Measurements from ENCODE around the gene NLGN4X. TPM values are rescaled to one million over a fixed set of nuclear protein-coding genes. Genes with fewer than 3 reads are reported as not detected.

NLGN4X gene
- polyA plus RNA-seq, 1 donor from 2014 or later, result 18.0 TPM

DNA sequence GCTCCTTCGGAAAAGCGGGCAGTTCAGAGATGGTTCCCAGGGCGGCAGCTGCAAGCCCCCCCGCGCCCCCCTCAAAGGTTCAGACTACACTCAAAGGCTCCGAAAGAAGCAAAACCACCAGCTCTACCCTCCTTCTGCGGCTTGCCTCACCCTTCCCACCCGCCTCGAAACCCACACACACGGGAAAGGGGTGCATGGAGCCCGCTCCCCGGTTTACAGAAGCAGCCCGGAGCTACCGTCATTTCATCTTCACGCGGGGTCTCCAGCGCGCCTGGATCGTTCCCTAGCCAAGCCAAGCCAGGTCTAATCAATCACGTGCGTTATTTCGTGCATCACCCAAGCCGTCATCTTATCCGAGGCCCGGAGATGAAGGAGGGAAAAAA is 1.2 kb downstream of the NLGN4X start:
- Histone ChIP-seq H2AFZ (ENCODE audit: low read depth, low read length) (no peak overlapping the region), H3K4me3 (ENCODE audit: low read length) (peak overlapping the region; percentile 83), H4K20me1 (ENCODE audit: insufficient read depth) (no peaks in the 10 kb centered on the region), H3F3A (ENCODE audit: insufficient read depth, low read length, poor library complexity, severe bottlenecking) (no peaks in the 10 kb centered on the region), H3K9me2 (ENCODE audit: insufficient read depth, low read length) (no peaks in the 10 kb centered on the region), H3K36me3 (ENCODE audit: insufficient read depth, low read length) (no peaks in the 10 kb centered on the region), H3K27ac (ENCODE audit: low read length) (peak overlapping the region; percentile 86), H3K79me2 (replicated peaks; ENCODE audit: insufficient read depth, low read length) (peaks cover 16% of the 10 kb centered on the region), H3K9ac (ENCODE audit: low read length) (peak overlapping the region; percentile 81), H3K27me3 (ENCODE audit: insufficient read depth, low read depth, low read length) (no peaks in the 10 kb centered on the region), H3K4me2 (ENCODE audit: low read length) (no peak overlapping the region), H3K9me3 (ENCODE audit: low read length) (no peaks in the 10 kb centered on the region)
- TF ChIP-seq, protein P1, sequence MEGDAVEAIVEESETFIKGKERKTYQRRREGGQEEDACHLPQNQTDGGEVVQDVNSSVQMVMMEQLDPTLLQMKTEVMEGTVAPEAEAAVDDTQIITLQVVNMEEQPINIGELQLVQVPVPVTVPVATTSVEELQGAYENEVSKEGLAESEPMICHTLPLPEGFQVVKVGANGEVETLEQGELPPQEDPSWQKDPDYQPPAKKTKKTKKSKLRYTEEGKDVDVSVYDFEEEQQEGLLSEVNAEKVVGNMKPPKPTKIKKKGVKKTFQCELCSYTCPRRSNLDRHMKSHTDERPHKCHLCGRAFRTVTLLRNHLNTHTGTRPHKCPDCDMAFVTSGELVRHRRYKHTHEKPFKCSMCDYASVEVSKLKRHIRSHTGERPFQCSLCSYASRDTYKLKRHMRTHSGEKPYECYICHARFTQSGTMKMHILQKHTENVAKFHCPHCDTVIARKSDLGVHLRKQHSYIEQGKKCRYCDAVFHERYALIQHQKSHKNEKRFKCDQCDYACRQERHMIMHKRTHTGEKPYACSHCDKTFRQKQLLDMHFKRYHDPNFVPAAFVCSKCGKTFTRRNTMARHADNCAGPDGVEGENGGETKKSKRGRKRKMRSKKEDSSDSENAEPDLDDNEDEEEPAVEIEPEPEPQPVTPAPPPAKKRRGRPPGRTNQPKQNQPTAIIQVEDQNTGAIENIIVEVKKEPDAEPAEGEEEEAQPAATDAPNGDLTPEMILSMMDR (IDR thresholded peaks at IDR 0.05; ENCODE audit: poor library complexity, severe bottlenecking), result no peak
- TF ChIP-seq, protein P2, sequence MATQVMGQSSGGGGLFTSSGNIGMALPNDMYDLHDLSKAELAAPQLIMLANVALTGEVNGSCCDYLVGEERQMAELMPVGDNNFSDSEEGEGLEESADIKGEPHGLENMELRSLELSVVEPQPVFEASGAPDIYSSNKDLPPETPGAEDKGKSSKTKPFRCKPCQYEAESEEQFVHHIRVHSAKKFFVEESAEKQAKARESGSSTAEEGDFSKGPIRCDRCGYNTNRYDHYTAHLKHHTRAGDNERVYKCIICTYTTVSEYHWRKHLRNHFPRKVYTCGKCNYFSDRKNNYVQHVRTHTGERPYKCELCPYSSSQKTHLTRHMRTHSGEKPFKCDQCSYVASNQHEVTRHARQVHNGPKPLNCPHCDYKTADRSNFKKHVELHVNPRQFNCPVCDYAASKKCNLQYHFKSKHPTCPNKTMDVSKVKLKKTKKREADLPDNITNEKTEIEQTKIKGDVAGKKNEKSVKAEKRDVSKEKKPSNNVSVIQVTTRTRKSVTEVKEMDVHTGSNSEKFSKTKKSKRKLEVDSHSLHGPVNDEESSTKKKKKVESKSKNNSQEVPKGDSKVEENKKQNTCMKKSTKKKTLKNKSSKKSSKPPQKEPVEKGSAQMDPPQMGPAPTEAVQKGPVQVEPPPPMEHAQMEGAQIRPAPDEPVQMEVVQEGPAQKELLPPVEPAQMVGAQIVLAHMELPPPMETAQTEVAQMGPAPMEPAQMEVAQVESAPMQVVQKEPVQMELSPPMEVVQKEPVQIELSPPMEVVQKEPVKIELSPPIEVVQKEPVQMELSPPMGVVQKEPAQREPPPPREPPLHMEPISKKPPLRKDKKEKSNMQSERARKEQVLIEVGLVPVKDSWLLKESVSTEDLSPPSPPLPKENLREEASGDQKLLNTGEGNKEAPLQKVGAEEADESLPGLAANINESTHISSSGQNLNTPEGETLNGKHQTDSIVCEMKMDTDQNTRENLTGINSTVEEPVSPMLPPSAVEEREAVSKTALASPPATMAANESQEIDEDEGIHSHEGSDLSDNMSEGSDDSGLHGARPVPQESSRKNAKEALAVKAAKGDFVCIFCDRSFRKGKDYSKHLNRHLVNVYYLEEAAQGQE (IDR thresholded peaks at IDR 0.05; ENCODE audit: borderline replicate concordance), result no peak
- no peak for TF ChIP-seq EZH2 (IDR thresholded peaks at IDR 0.05; ENCODE audit: borderline replicate concordance, insufficient read depth, low read length, poor library complexity, severe bottlenecking)
- TF ChIP-seq TAF1 (IDR thresholded peaks at IDR 0.05; ENCODE audit: low read depth), result no peak
- TF ChIP-seq POLR2AphosphoS5 (IDR thresholded peaks at IDR 0.05), result peak; percentile 35
- TF ChIP-seq EP300 (conservative IDR thresholded peaks at IDR 0.05; ENCODE audit: poor library complexity, severe bottlenecking), result no peak
- peak; percentile 29 for TF ChIP-seq RAD21 (conservative IDR thresholded peaks at IDR 0.05)
- TF ChIP-seq SMC3 (conservative IDR thresholded peaks at IDR 0.05; ENCODE audit: poor library complexity), result no peak
- TF ChIP-seq MXI1 (conservative IDR thresholded peaks at IDR 0.05; ENCODE audit: poor library complexity, severe bottlenecking), result no peak

DNA sequence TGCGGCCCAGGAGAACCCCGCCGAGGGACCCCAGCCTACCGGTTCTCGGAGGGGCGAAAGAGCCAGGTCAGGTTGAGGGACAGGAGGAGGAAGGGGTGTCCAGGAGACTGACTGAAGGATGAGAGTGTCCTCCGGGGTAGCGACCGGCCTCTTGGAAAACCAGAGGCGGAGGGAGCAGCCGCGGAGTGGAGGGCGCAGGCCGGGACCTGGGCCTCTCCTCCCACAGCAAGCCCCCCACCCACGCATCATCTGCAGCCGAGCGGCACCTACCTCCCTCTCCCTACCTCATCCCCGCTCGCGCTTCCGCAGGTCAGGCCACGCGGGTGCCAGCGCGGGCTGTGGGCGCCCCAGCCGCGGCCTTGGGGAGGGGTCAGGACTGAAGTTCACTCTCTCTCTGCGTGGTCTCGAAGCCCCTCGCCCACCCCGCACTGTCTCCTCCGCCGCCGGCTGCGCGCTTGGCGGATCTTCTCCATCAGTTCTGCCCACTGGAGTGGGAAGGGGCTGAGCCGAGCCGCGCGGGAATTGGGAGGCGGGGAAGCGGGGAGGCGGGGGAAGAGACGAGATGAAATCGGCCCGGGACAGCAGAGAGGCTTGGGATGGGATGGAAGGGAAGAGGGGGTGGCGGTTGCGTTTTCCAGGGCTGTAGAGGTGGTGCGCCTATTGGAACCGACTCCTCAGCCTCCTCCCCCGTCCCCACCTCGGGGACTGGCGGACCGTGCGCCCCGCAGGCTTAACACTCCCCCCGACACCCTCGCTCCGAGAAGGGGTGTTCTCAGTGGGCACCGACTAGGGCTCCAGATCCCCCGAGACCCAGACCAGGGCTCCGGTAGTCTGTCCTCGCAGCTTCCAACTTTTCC is 1.8 kb downstream of the NLGN4X start:
- peaks cover 16% of the 10 kb centered on the region for H3K79me2 ChIP-seq (replicated peaks; ENCODE audit: insufficient read depth, low read length)
- no peaks in the 10 kb centered on the region for H3K27me3 ChIP-seq (ENCODE audit: insufficient read depth, low read depth, low read length)
- no peaks in the 10 kb centered on the region for H3K9me2 ChIP-seq (ENCODE audit: insufficient read depth, low read length)
- H3K27ac ChIP-seq (ENCODE audit: low read length), result peak overlapping the region; percentile 86
- no peak for TF ChIP-seq SMC3 (conservative IDR thresholded peaks at IDR 0.05; ENCODE audit: poor library complexity)
- no peak for TF ChIP-seq EZH2 (IDR thresholded peaks at IDR 0.05; ENCODE audit: borderline replicate concordance, insufficient read depth, low read length, poor library complexity, severe bottlenecking)
- TF ChIP-seq, protein P2 (IDR thresholded peaks at IDR 0.05; ENCODE audit: borderline replicate concordance), result no peak
- TF ChIP-seq TAF1 (IDR thresholded peaks at IDR 0.05; ENCODE audit: low read depth), result no peak
- no peak for TF ChIP-seq RAD21 (conservative IDR thresholded peaks at IDR 0.05)
- TF ChIP-seq MXI1 (conservative IDR thresholded peaks at IDR 0.05; ENCODE audit: poor library complexity, severe bottlenecking), result no peak
- TF ChIP-seq EP300 (conservative IDR thresholded peaks at IDR 0.05; ENCODE audit: poor library complexity, severe bottlenecking), result no peak
- TF ChIP-seq, protein P1 (IDR thresholded peaks at IDR 0.05; ENCODE audit: poor library complexity, severe bottlenecking), result no peak
- TF ChIP-seq POLR2AphosphoS5 (IDR thresholded peaks at IDR 0.05), result no peak
- no peaks in the 10 kb centered on the region for H3K9me3 ChIP-seq (ENCODE audit: low read length)
- peak overlapping the region; percentile 81 for H3K9ac ChIP-seq (ENCODE audit: low read length)
- H3K4me3 ChIP-seq (ENCODE audit: low read length), result peak overlapping the region; percentile 83
- no peaks in the 10 kb centered on the region for H3F3A ChIP-seq (ENCODE audit: insufficient read depth, low read length, poor library complexity, severe bottlenecking)
- peak overlapping the region; percentile 40 for H2AFZ ChIP-seq (ENCODE audit: low read depth, low read length)
- H3K4me2 ChIP-seq (ENCODE audit: low read length), result no peak overlapping the region
- no peaks in the 10 kb centered on the region for H3K36me3 ChIP-seq (ENCODE audit: insufficient read depth, low read length)
- no peaks in the 10 kb centered on the region for H4K20me1 ChIP-seq (ENCODE audit: insufficient read depth)
